Activated CD8-positive, alpha-beta T cell treated with anti-CD3 and anti-CD28 coated beads for 36 hours (primary cell): ENCODE measurements around the gene THRB. TPM values are rescaled to one million over a fixed set of nuclear protein-coding genes. Genes with fewer than 3 reads are reported as not detected.

Experiments used
- ATAC-seq: fragments of 200-7000 bp; cut with Tn5 transposase; one replicate; pipeline ENCODE4 v1.10.0; 2021; ENCODE audit warnings: mild to moderate bottlenecking, moderate library complexity
- CTCF ChIA-PET: fragments of 350-600 bp; sonication (Branson Sonifier 250); formaldehyde crosslinking; loops from one replicate; lab custom pipeline; 2021; ENCODE audit warnings: antibody characterized with exemption; lab: Charles Lee
- POLR2A ChIA-PET: fragments of 350-600 bp; sonication (Branson Sonifier 250); formaldehyde crosslinking; loops from one replicate; lab custom pipeline; 2021; ENCODE audit warnings: antibody characterized with exemption; lab: Charles Lee
- DNase-seq: peaks from one replicate; pipeline ENCODE4 v3.0.0-alpha.2; 2020
- H3K27ac Mint-ChIP-seq: one replicate; pipeline ENCODE4 v1.8.0; 2021; ENCODE audit warnings: mild to moderate bottlenecking, mixed read lengths
- H3K27me3 Mint-ChIP-seq: one replicate; pipeline ENCODE4 v1.8.0; 2021; ENCODE audit warnings: mixed read lengths
- H3K36me3 Mint-ChIP-seq: one replicate; pipeline ENCODE4 v1.8.0; 2021; ENCODE audit warnings: low read depth, mixed read lengths
- H3K4me1 Mint-ChIP-seq: one replicate; pipeline ENCODE4 v1.8.0; 2021; ENCODE audit warnings: low read depth, mixed read lengths
- H3K4me3 Mint-ChIP-seq: one replicate; pipeline ENCODE4 v1.8.0; 2021; ENCODE audit warnings: mild to moderate bottlenecking, moderate library complexity, mixed read lengths
- H3K9me3 Mint-ChIP-seq: one replicate; pipeline ENCODE4 v1.8.0; 2021; ENCODE audit warnings: mixed read lengths
- intact Hi-C: fragments of 100-400 bp; cut with micrococcal nuclease; formaldehyde crosslinking; loops from one replicate; pipeline ENCODE4 v1.10.0; 2022
- total RNA-seq, 2 experiments: library from RNA; stranded (reverse); gene quantifications; one replicate each; pipeline ENCODE4 v1.2.3, GENCODE V29; 2021
- TF ChIP-seq, protein P1 (sequence below): fragments of 200-600 bp; IDR thresholded peaks from one replicate; pipeline ENCODE4 v1.8.0; 2022; ENCODE audit warnings: antibody characterized with exemption, mild to moderate bottlenecking

Gene THRB
- total RNA-seq, 2 experiments from 2014 or later, result not detected

GRCh38 chr3:24294150-24294549, 200.5 kb downstream of the THRB start:
- no peak for ATAC-seq
- H3K27me3 Mint-ChIP-seq, result no peaks in the 10 kb centered on the region
- H3K4me1 Mint-ChIP-seq, result no peaks in the 10 kb centered on the region
- intact Hi-C loops, result no loop called here
- ChIA-PET CTCF (no interaction called here), POLR2A (no interaction called here)
- H3K36me3 Mint-ChIP-seq, result no peaks in the 10 kb centered on the region
- peaks cover 2% of the 10 kb centered on the region for H3K9me3 Mint-ChIP-seq
- DNase-seq, result no peak
- no peak overlapping the region for H3K27ac Mint-ChIP-seq
- H3K4me3 Mint-ChIP-seq, result no peak overlapping the region
- TF ChIP-seq, protein P1, sequence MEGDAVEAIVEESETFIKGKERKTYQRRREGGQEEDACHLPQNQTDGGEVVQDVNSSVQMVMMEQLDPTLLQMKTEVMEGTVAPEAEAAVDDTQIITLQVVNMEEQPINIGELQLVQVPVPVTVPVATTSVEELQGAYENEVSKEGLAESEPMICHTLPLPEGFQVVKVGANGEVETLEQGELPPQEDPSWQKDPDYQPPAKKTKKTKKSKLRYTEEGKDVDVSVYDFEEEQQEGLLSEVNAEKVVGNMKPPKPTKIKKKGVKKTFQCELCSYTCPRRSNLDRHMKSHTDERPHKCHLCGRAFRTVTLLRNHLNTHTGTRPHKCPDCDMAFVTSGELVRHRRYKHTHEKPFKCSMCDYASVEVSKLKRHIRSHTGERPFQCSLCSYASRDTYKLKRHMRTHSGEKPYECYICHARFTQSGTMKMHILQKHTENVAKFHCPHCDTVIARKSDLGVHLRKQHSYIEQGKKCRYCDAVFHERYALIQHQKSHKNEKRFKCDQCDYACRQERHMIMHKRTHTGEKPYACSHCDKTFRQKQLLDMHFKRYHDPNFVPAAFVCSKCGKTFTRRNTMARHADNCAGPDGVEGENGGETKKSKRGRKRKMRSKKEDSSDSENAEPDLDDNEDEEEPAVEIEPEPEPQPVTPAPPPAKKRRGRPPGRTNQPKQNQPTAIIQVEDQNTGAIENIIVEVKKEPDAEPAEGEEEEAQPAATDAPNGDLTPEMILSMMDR, result no peak

- TF ChIP-seq, protein P1, result no peak
- H3K9me3 Mint-ChIP-seq, result peaks cover 2% of the 10 kb centered on the region
- DNase-seq (no peak), ATAC-seq (no peak)
- no peaks in the 10 kb centered on the region for H3K36me3 Mint-ChIP-seq
- CTCF ChIA-PET, result no interaction called here
- H3K27ac Mint-ChIP-seq, result no peak overlapping the region
- intact Hi-C loops, result no loop called here
- no peak overlapping the region for H3K4me3 Mint-ChIP-seq
- POLR2A ChIA-PET, result no interaction called here
- H3K4me1 Mint-ChIP-seq, result no peaks in the 10 kb centered on the region
- H3K27me3 Mint-ChIP-seq, result no peaks in the 10 kb centered on the region
These were observed 203.0 kb downstream of the THRB start for GRCh38 chr3:24291646-24292045.

- no peak for DNase-seq
- Mint-ChIP-seq H3K9me3 (peaks cover 5% of the 10 kb centered on the region), H3K36me3 (no peaks in the 10 kb centered on the region), H3K4me3 (no peak overlapping the region), H3K27me3 (no peaks in the 10 kb centered on the region), H3K4me1 (no peaks in the 10 kb centered on the region), H3K27ac (no peak overlapping the region)
- TF ChIP-seq, protein P1, result no peak
- ChIA-PET POLR2A (no interaction called here), CTCF (interaction anchor here (1.1 kb wide), 1 partner anchor 59 kb away, joined by 3 read pairs; no protein-coding TSS in a partner anchor)
- intact Hi-C loops, result no loop called here
- no peak for ATAC-seq
These were observed 204.1 kb downstream of the THRB start for GRCh38 chr3:24290596-24290995.

DNA sequence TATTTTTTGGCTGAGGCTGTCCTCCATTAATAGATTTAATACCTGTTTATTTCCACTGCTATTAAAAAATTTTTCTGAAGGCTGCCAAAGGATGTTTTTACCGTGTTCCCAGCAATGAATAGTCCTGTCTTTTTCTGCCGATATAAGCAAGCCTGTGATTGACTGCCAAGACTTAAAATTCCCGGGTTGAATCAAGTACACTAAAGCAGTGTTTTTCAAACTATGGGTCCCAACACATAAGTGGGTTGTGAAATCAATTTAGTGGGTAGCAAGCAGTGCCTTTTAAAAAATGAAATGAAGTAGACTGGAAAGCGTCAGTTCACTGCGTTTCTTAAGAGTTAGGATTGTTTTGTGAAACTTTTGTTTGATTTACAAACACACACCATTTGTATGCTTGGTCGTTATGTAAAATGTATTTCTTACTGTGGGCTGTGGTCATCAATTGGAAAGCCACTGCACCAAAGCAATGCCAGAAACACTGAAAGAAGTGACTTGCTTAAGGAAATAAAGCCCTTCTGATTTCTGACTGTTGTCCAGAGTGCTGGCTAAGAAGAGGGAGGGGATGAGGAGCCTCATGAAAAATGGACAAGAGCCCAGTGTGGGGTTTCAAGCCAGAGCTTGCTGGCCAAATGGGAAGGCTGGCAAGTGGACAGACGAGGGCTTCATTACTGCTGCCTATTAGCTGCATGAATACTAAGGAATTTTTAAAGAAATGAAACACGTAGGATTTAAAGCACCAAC, 206.0 kb downstream of the THRB start:
- Mint-ChIP-seq H3K27ac (no peak overlapping the region), H3K27me3 (no peaks in the 10 kb centered on the region), H3K4me1 (no peaks in the 10 kb centered on the region), H3K4me3 (no peak overlapping the region), H3K36me3 (no peaks in the 10 kb centered on the region), H3K9me3 (peaks cover 3% of the 10 kb centered on the region)
- no peak for ATAC-seq
- TF ChIP-seq, protein P1, result no peak
- POLR2A ChIA-PET, result no interaction called here
- CTCF ChIA-PET, result interaction anchor here (0.7 kb wide), 1 partner anchor 128 kb away, joined by 3 read pairs; no protein-coding TSS in a partner anchor
- no peak for DNase-seq
- intact Hi-C loops, result no loop called here

- peaks cover 3% of the 10 kb centered on the region for H3K9me3 Mint-ChIP-seq
- no peak for ATAC-seq
These were observed 206.7 kb downstream of the THRB start for GRCh38 chr3:24287755-24288450.

More at GRCh38 chr3:24287755-24288450, 206.7 kb downstream of the THRB start:
- TF ChIP-seq, protein P1, result no peak
- Mint-ChIP-seq H3K27me3 (no peaks in the 10 kb centered on the region), H3K4me3 (no peak overlapping the region), H3K36me3 (no peaks in the 10 kb centered on the region), H3K27ac (no peak overlapping the region), H3K4me1 (no peaks in the 10 kb centered on the region)
- DNase-seq, result no peak
- POLR2A ChIA-PET, result no interaction called here
- intact Hi-C loops, result no loop called here
- CTCF ChIA-PET, result interaction anchor here (0.7 kb wide), 1 partner anchor 129 kb away, joined by 3 read pairs; no protein-coding TSS in a partner anchor
